Smooth muscle cell (in vitro differentiated cells): Measurements from ENCODE around the gene ARMC5. TPM values are rescaled to one million over a fixed set of nuclear protein-coding genes. Genes with fewer than 3 reads are reported as not detected.

Experiments
- DNase-seq: peaks from one replicate; lab custom pipeline; 2025; ENCODE audit not compliant: unreplicated experiment; lab: John Stamatoyannopoulos, UW
- H2AFZ ChIP-seq: fragments of 200-600 bp; sonication (generic); 2 replicates; pipeline ENCODE4 v1.6.0; 2016; ENCODE audit warnings: antibody characterized with exemption, low read depth, mild to moderate bottlenecking
- H3F3A ChIP-seq: fragments of 200-600 bp; sonication (generic); 2 replicates; pipeline ENCODE4 v1.6.0; 2017; ENCODE audit warnings: antibody characterized with exemption, low read depth
- H3K27ac ChIP-seq: fragments of 200-600 bp; sonication (generic); 2 replicates; pipeline ENCODE4 v1.5.1; 2016; ENCODE audit warnings: low read depth, mild to moderate bottlenecking
- H3K27me3 ChIP-seq: fragments of 200-600 bp; sonication (generic); 2 replicates; pipeline ENCODE4 v1.6.1; 2016; ENCODE audit warnings: low read depth, mild to moderate bottlenecking
- H3K36me3 ChIP-seq: fragments of 200-600 bp; sonication (generic); 2 replicates; pipeline ENCODE4 v1.5.1; 2016; ENCODE audit warnings: low read depth
- H3K4me1 ChIP-seq: fragments of 200-600 bp; sonication (generic); 2 replicates; pipeline ENCODE4 v1.5.1; 2016; ENCODE audit warnings: low read depth
- H3K4me2 ChIP-seq: fragments of 200-600 bp; sonication (generic); 2 replicates; pipeline ENCODE4 v1.6.0; 2016; ENCODE audit warnings: mild to moderate bottlenecking
- H3K4me3 ChIP-seq: fragments of 200-600 bp; sonication (generic); 2 replicates; pipeline ENCODE4 v1.5.1; 2016; ENCODE audit warnings: mild to moderate bottlenecking
- H3K79me2 ChIP-seq: fragments of 200-600 bp; sonication (generic); 2 replicates; pipeline ENCODE4 v1.6.0; 2016; ENCODE audit warnings: low read depth, mild to moderate bottlenecking
- H3K9ac ChIP-seq: fragments of 200-600 bp; sonication (generic); 2 replicates; pipeline ENCODE4 v1.6.0; 2016; ENCODE audit warnings: low read depth
- H3K9me3 ChIP-seq: fragments of 200-600 bp; sonication (generic); replicated peaks from 2 replicates; pipeline ENCODE4 v1.5.1; 2016; ENCODE audit warnings: low read depth
- H4K20me1 ChIP-seq: fragments of 200-600 bp; sonication (generic); 2 replicates; pipeline ENCODE4 v1.6.0; 2016; ENCODE audit warnings: low read depth
- CTCF ChIP-seq: fragments of 200-600 bp; sonication (generic); IDR thresholded peaks from 2 replicates; pipeline ENCODE4 v1.5.1; 2017; ENCODE audit warnings: borderline replicate concordance, mild to moderate bottlenecking, antibody characterized with exemption; ENCODE audit not compliant: insufficient read depth, poor library complexity, severe bottlenecking
- WGBS: methylation state at CpG from one replicate; pipeline ENCODE4 v1.1.7; 2016; ENCODE audit warnings: low lambda C conversion rate; 5-methylcytosine and 5-hydroxymethylcytosine counted together
- polyA plus RNA-seq: library from polyadenylated mRNA; unstranded; fragments of >200 nt; fragmentation: Nextera tagmentation; extraction: Ambion mirVana; gene quantifications from 2 replicates; pipeline ENCODE4 v1.2.1, GENCODE V29; 2016
- total RNA-seq: library from RNA; depleted of rRNA; stranded (reverse); fragments of >200 nt; gene quantifications from 2 replicates; pipeline ENCODE4 v1.2.3, GENCODE V29; 2014

The ARMC5 gene
- total and polyA plus RNA-seq, 2 experiments from 2014 or later = 7.0 to 19.6 TPM

- peak; percentile 62 for TF ChIP-seq CTCF
- no peaks in the 10 kb centered on the region for H3K9me3 ChIP-seq
- H4K20me1 ChIP-seq = peaks cover 25% of the 10 kb centered on the region
- H3K4me3 ChIP-seq = peak overlapping the region; percentile 63
- no peaks in the 10 kb centered on the region for H3K4me1 ChIP-seq
- no peaks in the 10 kb centered on the region for H3K27me3 ChIP-seq
- peak overlapping the region; percentile 91 for H3K27ac ChIP-seq
- peaks cover 7% of the 10 kb centered on the region for H3F3A ChIP-seq
- peak overlapping the region; percentile 79 for H3K9ac ChIP-seq
- DNase-seq = no peak
- H3K79me2 ChIP-seq = peaks cover 25% of the 10 kb centered on the region
- whole genome bisulfite sequencing = 56% methylated on average over 8 of the region's 8 CpGs
- H3K36me3 ChIP-seq = no peaks in the 10 kb centered on the region
- no peak overlapping the region for H2AFZ ChIP-seq
- H3K4me2 ChIP-seq = peak overlapping the region; percentile 93
Measured at GRCh38 chr16:31460582-31461002, 1.3 kb downstream of the ARMC5 start.

- Histone ChIP-seq H3F3A (peaks cover 7% of the 10 kb centered on the region), H2AFZ (no peak overlapping the region), H3K4me2 (peak overlapping the region; percentile 93), H3K27me3 (no peaks in the 10 kb centered on the region), H3K9me3 (no peaks in the 10 kb centered on the region), H3K9ac (no peak overlapping the region), H3K4me1 (no peaks in the 10 kb centered on the region), H3K27ac (peak overlapping the region; percentile 91), H3K4me3 (no peak overlapping the region), H3K36me3 (no peaks in the 10 kb centered on the region), H4K20me1 (peaks cover 20% of the 10 kb centered on the region), H3K79me2 (peaks cover 20% of the 10 kb centered on the region)
- TF ChIP-seq CTCF = no peak
- WGBS = 90% methylated on average over 10 of the region's 10 CpGs
- no peak for DNase-seq
Measured at GRCh38 chr16:31461201-31461920, 2.1 kb downstream of the ARMC5 start.

GRCh38 chr16:31461921-31462804 lies 2.9 kb downstream of the ARMC5 start:
- Histone ChIP-seq H3K9ac (no peak overlapping the region), H3K4me2 (no peak overlapping the region), H2AFZ (no peak overlapping the region), H3K27ac (no peak overlapping the region), H3K79me2 (peaks cover 12% of the 10 kb centered on the region), H3K9me3 (no peaks in the 10 kb centered on the region), H4K20me1 (peaks cover 12% of the 10 kb centered on the region), H3K27me3 (no peaks in the 10 kb centered on the region), H3K36me3 (no peaks in the 10 kb centered on the region), H3K4me3 (no peak overlapping the region), H3F3A (peaks cover 7% of the 10 kb centered on the region), H3K4me1 (no peaks in the 10 kb centered on the region)
- TF ChIP-seq CTCF = no peak
- WGBS = 98% methylated on average over 35 of the region's 35 CpGs
- DNase-seq = no peak
